ENCODE results near the gene CDON.

The CDON gene

GRCh38 chr11:126062679-126063506 is at the start of gene CDON:
Gene CDON, minus strand, starts transcription at chr11:126062866. Its CDS starts 39,390 bp downstream, at chr11:126023476.
- peak; percentile 90 for DNase-seq

GRCh38 chr11:126111458-126112116 is 48.9 kb upstream of the CDON start:
- no peak for DNase-seq

GRCh38 chr11:126109941-126110731 is 47.5 kb upstream of the CDON start:
- DNase-seq = no peak

- DNase-seq = no peak
Measured at GRCh38 chr11:126106594-126107328, 44.1 kb upstream of the CDON start.

GRCh38 chr11:126105748-126106080 is 43.0 kb upstream of the CDON start:
- DNase-seq = no peak

GRCh38 chr11:126105022-126105747 is 42.5 kb upstream of the CDON start:
- DNase-seq = no peak

- no peak for DNase-seq
Measured at GRCh38 chr11:126104420-126104819, 41.8 kb upstream of the CDON start.

GRCh38 chr11:126103150-126103549 is 40.5 kb upstream of the CDON start:
- no peak for DNase-seq

- DNase-seq = no peak
Measured at GRCh38 chr11:126102436-126102981, 39.8 kb upstream of the CDON start.

- DNase-seq = no peak
Measured at GRCh38 chr11:126101930-126102283, 39.2 kb upstream of the CDON start.

- no peak for DNase-seq
Measured at GRCh38 chr11:126101251-126101929, 38.7 kb upstream of the CDON start.

- no peak for DNase-seq
Measured at GRCh38 chr11:126100716-126101115, 38.0 kb upstream of the CDON start.

- DNase-seq = no peak
Measured at GRCh38 chr11:126098204-126098769, 35.6 kb upstream of the CDON start.

GRCh38 chr11:126095745-126096144 is 33.1 kb upstream of the CDON start:
- no peak for DNase-seq

GRCh38 chr11:126090452-126090851 is 27.8 kb upstream of the CDON start:
- no peak for DNase-seq

GRCh38 chr11:126088999-126089398 is 26.3 kb upstream of the CDON start:
- DNase-seq = no peak

- no peak for DNase-seq
Measured at GRCh38 chr11:126086248-126086647, 23.6 kb upstream of the CDON start.

GRCh38 chr11:126084608-126084912 is 21.9 kb upstream of the CDON start:
- DNase-seq = no peak

- DNase-seq = no peak
Measured at GRCh38 chr11:126083829-126084607, 21.4 kb upstream of the CDON start.
